GM18858 (cell line): Measurements from ENCODE around the gene LPA.
"Not testable (repeated sequence)": the region's sequence is repeated elsewhere in the genome, so short reads cannot be mapped to it uniquely, and the experiment has no call there.

Source experiments
- ATAC-seq: cut with Tn5 transposase; IDR thresholded peaks from one replicate; pipeline ENCODE4 v1.9.1; 2021; ENCODE audit not compliant: unreplicated experiment

Gene LPA, protein sequence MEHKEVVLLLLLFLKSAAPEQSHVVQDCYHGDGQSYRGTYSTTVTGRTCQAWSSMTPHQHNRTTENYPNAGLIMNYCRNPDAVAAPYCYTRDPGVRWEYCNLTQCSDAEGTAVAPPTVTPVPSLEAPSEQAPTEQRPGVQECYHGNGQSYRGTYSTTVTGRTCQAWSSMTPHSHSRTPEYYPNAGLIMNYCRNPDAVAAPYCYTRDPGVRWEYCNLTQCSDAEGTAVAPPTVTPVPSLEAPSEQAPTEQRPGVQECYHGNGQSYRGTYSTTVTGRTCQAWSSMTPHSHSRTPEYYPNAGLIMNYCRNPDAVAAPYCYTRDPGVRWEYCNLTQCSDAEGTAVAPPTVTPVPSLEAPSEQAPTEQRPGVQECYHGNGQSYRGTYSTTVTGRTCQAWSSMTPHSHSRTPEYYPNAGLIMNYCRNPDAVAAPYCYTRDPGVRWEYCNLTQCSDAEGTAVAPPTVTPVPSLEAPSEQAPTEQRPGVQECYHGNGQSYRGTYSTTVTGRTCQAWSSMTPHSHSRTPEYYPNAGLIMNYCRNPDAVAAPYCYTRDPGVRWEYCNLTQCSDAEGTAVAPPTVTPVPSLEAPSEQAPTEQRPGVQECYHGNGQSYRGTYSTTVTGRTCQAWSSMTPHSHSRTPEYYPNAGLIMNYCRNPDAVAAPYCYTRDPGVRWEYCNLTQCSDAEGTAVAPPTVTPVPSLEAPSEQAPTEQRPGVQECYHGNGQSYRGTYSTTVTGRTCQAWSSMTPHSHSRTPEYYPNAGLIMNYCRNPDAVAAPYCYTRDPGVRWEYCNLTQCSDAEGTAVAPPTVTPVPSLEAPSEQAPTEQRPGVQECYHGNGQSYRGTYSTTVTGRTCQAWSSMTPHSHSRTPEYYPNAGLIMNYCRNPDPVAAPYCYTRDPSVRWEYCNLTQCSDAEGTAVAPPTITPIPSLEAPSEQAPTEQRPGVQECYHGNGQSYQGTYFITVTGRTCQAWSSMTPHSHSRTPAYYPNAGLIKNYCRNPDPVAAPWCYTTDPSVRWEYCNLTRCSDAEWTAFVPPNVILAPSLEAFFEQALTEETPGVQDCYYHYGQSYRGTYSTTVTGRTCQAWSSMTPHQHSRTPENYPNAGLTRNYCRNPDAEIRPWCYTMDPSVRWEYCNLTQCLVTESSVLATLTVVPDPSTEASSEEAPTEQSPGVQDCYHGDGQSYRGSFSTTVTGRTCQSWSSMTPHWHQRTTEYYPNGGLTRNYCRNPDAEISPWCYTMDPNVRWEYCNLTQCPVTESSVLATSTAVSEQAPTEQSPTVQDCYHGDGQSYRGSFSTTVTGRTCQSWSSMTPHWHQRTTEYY (N-terminal part only)

DNA sequence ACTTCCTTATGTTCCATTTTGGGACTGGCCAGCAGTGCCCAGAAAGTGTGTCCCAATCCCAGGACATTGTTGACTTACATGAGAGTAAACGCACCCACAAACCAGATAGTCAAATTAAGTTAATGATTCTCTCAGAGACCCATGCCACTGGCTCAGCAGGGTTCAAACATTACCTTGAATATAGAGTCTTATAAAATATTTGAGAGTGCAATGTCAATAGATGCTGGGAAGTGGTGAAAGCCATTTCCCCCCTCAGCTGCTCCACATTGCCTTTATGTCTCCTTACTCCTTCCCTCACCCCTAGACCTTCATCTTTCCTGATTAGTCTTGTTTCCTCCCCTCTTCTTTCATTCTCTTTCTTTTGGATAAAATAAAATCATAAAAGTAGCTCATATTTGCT lies at the start of gene LPA:
Gene LPA, minus strand, starts transcription at position 78 of the 400 bp plus-strand sequence. Its CDS starts 61 bp downstream, at position 17.
- not testable (repeated sequence) for ATAC-seq

DNA sequence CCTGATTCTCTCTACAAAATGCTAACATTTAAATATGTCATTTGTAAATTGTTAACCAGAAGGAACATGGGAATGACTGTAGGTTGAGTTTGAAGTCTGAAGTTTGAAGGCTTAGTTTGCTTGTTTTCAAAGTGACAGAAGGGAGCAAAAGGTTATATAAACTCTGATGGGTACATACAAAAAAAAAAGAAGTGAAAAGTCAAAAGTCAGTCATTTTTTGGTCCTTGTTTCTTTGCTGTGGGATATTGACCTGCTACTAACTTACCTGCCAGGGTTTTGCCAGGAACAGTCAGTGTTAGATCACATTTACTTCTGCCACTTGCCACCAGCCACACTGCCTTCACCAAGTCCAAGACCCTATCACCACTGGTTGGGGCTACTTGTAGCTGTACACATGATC lies 44.9 kb upstream of the LPA start:
- ATAC-seq = not testable (repeated sequence)

DNA sequence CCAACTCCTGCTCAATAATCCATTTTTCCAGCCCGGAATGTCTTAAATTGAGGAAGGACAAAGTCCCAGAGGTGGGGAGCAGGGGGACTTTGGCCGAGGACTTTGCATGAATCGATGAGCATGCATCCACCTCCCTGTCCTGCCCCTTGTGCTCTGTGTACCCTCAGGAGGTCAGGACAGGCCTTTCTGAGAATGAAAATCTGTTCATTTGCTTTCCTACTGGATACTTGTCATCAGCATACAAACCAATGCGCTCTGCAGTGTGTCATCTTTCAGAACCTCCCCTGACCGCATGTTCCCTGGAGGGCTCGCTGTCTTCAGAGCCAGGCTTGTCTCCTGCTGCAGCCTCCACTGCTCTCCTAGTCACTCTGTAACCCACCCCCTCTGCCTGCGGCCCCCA lies 40.6 kb upstream of the LPA start:
- ATAC-seq = not testable (repeated sequence)

DNA sequence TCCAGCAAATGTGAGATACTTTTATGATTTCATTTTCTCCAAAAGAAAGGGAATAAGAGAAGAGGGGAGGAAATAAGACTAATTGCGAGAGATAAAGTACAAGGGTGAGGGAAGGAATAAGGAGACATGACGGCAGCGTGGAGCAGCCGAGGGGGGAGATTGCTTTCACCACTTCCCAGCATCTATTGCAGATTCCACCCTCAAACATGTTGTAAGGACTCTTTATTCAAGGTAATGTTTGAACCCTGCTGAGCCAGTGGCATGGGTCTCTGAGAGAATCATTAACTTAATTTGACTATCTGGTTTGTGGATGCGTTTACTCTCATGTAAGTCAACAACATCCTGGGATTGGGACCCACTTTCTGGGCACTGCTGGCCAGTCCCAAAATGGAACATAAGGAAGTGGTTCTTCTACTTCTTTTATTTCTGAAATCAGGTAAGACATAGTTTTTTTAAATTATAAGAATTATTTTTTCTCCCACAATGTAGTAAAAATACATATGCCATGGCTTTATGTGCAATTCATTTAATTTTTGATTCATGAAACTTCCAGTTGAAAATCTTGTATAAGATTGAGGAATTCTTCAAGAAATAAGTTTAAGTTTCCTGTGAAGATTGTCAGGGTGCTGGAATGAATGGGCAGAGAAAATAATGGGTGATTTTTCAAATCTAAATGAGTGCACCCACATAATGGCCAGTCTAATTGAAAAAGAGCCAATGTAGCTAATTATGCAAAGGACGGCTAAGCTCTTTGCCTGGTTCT lies 38.0 kb upstream of the LPA start, which contains the start of gene PLG:
Gene PLG, plus strand, starts transcription at position 327 of the 763 bp plus-strand sequence. Its CDS starts 61 bp downstream, at position 388.
- not testable (repeated sequence) for ATAC-seq

DNA sequence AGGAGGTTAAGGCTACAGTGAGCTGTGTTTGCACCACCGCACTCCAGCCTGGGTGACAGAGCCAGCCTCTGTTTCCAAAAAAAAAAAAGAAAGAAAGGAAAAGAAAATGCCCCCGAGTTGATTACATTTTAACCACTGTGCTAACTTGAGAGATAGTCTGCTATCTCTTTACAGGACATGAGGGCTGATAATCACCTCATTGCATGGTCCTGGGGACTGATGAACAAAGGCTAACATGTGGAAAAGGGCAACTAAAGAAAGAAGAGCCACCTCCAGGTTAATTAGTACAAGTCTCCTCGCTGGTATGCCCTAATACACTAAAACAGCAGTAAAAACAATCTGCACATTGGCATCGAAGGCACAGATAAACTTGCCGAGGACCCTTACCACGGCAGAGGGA lies 33.8 kb upstream of the LPA start:
- no peak for ATAC-seq

DNA sequence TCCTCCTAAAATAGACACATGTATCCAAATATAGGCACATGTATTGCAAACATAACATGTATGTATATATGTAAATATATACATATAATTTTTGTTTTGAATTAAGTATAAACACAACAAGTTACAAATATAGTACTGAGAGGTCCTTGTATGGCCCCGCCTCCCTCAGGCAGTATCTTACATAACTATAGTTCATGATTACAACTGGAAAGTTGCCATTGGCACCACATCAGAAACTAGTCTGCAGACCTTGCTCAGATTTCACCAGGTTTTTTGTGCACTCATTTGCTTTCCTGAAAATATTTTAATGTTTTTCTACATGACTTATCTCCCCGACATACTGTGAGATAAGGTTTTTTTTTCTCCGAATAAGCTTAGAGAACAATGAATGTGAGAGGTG lies 32.8 kb upstream of the LPA start:
- not testable (repeated sequence) for ATAC-seq

DNA sequence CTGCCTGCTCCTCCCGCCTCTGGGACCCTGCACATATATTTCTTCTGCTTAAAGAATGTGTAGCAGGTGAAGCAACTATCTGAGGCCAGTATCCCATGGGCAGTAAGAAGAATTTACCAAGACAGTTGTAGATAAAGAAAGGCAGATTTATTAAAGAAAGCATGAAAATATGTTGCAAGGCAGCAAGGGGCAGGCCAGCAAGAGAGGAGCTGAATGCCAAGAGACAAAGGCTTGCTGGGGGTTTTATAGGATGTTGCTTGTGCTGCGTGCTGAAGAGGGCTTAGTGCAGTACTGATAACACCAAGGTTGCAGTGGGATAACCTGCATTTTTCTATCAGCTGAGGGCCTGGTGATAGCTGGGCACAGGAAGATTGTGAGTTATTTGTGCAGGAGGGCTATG lies 31.5 kb upstream of the LPA start:
- not testable (repeated sequence) for ATAC-seq

DNA sequence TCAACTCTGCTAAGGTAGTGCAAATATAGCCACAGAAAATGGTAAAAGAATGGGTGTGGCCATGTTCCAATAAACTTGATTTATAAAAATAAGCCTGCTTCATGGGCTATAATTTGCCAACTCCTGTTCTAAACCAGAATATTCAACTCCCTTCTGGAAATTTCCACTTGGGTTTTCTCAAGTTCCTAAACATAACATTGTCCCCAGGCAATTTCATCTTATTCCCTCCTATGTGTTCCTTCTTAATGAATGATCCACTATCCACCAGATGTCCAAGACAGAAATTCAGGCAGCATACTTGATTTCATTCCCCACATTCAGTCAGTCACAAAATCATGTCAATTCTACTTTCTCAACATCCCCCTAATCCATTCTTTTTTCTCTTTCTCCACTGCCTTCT lies 30.9 kb upstream of the LPA start:
- not testable (repeated sequence) for ATAC-seq

DNA sequence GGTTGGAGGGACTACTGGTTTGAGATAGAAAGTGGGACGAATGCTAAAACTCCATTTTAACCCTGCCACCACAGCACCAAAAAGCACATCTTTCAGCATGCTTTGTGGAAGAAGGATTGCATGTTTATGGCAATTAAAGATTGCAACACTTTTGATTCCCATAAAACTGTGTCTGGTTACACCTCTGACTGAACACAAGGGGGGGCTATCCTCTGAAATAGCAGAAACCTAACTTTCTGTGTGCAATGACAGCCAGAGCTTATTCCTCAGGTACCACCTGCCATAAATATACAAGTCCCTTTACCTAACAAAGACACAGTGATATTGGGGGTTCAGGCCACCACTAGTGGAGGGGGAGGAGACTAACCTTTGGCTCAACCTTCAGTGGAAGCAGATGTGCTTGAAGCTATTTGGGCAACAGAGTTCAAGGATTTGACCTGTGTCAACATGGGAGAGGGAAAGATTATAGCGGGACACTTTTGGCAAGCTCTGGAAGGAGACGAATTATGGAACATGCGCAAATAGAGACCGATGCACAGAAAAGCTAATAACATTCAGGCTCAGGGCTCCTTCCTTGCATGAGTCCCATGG lies 28.4 kb upstream of the LPA start:
- no peak for ATAC-seq

DNA sequence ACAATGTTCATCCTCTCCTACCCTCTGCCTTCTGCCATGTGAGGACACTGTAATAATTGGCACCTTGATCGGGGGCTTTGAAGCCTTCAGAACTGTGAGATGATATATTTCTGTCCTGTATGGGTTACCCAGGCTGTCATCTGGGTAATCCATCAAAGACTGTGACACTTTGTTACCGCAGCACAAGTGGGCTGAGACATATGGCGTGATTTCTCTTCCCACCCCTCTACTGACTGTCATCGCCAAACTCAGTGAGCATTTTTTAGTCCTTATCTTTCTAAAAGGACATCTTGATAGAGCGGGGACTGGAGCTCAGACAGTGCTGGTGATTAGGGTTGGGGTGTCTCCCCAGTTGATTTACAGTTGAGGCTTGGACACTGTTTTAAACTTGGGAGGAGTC lies 27.5 kb upstream of the LPA start:
- ATAC-seq = no peak

DNA sequence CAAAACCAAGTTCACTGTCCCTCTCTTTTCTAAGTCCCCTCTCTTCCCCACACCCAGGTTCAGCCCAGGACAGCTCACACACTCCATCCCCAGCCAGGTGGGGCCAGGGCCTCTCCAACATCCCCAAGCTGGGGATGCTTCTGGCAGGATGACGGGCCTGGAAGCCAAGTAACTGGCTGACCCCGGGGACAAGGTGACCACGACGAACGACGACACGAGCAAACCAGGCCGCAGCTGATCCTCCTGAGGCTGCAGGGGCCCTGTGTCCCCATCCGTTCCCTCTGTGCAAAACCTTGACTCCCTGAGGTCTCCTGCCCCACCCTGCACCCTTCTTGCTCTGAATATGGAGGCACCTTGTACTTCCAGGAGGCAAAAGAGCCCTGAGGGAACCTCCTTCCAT lies 26.4 kb upstream of the LPA start:
- ATAC-seq = no peak

DNA sequence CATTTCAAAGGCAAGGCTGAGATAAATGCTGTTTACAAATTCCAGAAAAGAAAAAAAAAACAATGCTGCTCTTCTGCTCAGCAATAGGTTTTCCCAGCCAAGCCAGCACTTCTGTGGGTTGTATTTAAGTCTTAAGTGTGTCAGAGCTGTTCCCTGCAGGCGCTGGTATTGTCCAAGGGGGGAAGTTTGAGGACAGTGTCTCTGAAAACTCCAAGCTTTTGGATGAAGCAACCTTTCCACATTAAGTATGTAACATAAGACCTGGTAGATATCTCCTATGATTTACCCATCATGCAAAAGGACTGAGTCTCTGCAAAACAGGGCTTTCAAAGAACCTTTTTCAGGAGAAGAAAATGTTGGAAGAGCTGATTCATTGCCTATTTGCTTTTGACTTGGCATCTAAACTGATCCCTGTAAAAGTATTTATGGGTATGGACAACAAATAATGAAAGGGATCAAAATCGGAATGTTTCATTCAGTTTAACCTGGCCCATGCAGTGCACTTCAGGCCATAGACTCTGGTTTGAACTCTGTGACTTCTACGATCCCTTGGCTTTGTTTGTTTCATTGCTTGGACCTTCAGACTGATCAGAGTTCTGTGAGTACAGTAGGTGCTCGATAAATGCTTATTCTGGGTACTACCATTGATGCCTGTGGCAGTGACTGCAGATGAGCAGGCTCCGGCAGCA lies 21.8 kb upstream of the LPA start:
- ATAC-seq = no peak

DNA sequence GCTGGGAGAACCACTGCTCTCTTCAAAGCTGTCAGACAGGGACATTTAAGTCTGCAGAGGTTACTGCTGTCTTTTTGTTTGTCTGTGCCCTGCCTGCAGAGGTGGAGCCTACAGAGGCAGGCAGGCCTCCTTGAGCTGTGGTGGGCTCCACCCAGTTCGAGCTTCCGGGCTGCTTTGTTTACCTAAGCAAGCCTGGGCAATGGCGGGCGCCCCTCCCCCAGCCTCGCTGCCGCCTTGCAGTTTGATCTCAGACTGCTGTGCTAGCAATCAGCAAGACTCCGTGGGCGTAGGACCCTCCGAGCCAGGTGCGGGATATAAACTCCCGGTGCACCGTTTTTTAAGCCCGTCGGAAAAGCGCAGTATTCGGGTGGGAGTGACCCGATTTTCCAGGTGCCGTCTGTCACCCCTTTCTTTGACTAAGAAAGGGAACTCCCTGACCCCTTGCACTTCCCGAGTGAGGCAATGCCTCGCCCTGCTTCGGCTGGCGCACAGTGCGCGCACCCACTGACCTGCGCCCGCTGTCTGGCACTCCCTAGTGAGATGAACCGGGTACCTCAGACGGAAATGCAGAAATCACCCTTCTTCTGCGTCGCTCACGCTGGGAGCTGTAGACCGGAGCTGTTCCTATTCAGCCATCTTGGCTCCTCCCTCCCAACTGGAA lies 21.2 kb upstream of the LPA start:
- not testable (repeated sequence) for ATAC-seq

DNA sequence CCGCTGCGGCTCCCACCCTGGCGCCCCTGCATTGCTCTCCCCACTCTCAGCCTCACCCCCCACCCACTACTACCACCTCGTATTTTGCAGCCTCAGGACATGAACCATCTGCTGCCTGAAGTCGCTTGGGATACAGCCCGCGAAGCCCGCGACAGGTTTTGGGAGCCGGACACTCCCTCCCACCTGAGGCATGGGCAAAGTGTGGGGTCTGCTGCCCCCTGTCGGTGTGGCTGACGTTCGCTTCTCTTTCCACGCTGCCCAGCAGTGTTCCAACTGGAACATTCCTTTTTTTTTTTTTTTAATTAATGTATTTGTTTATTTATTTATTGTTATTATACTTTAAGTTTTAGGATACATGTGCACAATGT lies 15.3 kb upstream of the LPA start:
- no peak for ATAC-seq

DNA sequence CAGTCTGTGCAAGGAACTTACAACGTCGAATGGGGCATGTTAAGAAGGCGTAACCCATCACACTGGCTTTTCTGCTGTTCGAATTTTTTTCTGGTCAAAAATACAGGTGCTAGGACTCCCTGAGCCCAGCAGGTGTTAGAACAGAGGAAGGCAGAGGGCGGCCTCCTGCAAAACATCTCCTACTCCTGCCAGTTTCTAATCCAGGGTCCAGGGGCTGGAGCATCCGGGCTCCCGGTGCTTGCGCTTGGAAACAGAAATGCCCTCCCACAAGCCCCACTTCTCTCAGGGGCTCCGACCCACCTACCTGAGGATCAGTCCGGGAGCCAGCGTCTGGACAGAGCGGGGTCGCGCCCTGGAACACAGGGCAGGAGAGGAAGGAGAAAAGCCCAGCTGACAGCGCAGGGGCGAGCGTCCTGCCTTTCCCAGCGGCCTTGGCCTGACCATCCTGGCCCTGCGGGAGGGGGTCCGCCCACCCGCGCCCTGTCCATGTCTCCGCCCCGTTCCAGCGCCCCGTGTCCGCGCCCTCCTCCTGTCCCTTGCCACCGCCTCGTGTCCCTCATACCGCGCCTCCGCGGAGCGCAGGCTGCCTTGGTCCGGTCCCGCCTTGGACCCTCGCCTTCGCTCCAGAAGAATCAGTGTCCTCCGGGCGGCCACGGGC lies 14.8 kb upstream of the LPA start:
- ATAC-seq = no peak

DNA sequence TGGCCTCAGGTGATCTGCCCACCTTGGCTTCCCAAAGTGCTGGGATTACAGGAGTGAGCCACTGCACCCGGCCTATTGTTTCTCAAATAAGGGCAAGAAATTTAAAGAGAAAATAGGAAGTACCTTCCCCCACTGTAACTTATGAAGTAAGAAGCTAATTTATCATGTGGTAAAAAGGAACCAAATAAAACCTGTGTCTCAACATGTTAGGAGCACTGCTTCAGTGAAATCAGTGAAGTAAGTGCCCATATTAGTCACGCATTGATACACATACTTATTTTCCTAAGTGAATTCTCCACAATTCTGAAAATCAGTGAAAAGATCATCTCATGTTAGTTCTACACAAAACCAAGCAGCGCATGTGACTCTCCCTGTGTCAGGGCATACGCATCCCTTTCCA lies 14.2 kb upstream of the LPA start:
- no peak for ATAC-seq

DNA sequence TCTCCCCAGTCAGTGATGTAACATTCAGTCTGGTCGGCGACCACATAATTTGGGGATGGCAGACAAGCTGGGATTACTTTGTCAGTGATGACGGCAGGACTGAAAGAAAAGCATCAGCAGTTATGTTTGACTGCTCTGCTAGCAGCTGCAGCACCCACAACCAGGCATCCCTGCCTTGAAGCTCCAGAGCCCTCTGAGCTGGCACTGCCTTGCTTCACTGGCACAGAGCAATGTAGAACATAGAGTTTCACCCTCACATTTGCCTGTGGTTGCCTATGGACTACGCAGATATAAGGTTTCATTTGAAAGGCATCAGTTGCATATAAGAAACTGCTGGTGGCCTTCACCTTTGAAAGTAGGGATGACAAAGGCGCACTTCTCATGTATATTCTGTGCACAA lies 12.3 kb upstream of the LPA start:
- not testable (repeated sequence) for ATAC-seq

DNA sequence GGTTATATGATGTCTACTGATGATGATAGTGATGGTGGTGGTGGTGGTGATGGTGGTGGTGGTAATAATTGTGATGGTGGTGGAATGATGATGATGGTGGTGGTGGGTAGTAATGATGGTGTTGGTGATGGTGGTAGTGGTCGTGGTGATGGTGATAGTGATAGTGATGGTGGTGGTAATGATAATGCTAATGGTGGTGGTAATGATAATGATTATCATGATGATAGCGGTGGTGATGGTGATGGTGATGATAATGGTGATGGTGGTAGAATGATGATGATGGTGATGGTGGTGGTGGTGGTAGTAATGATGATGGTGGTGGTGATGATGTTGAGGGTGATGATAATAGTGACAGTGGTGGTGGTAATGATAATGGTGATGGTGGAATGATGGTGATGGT lies 4.5 kb upstream of the LPA start:
- ATAC-seq = no peak
